ENCODE measurements around the gene HBS1L. TPM values are rescaled to one million over a fixed set of nuclear protein-coding genes. Genes with fewer than 3 reads are reported as not detected.

HBS1L gene
- total RNA-seq, 4 donors from 2014 or later = 23.8 to 116 (median 69.2) TPM

DNA sequence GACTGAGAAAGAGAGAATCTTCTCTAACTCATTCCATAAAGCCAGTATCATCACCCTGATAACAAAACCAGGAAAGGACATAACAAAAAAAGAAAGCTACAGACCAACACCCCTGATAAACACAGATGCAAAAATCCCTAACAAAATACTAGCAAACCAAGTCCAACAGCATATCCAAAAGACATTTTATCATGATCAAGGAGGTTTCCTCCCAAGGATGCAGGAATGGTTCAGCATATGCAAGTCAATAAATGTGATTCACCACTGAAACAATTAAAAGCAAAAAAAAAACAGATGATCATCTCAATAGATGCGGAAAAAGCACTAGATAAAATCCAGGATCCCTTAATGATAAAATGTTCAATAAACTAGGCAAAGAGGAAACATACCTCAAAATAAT is 80.3 kb downstream of the HBS1L start:
- H3K36me3 ChIP-seq = peaks cover 0 to 6% of the 10 kb centered on the region in 2 donors
- no peak for DNase-seq

DNA sequence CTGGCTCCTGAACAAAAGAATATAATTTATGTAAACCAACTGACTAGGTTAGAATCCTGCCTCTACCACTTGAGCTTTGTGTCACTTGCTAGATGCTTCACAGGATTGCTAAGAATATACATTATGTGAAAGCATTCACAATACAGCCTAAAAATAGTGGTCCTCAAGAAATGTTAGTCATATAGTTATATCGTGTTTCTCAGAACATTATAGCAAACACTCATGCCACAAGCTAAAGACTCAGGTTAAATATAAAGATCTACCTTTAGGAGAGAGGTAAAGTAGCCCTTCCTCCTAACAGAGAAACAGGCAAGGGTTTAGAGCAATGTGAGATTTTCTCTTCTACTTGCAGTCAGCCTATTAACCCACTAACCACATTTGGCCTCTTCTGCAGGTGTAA is 86.9 kb downstream of the HBS1L start:
- intact Hi-C loops (cut with DNase I; ENCODE audit: low total_unique reads) = no loop called here
- TF ChIP-seq, protein P1, sequence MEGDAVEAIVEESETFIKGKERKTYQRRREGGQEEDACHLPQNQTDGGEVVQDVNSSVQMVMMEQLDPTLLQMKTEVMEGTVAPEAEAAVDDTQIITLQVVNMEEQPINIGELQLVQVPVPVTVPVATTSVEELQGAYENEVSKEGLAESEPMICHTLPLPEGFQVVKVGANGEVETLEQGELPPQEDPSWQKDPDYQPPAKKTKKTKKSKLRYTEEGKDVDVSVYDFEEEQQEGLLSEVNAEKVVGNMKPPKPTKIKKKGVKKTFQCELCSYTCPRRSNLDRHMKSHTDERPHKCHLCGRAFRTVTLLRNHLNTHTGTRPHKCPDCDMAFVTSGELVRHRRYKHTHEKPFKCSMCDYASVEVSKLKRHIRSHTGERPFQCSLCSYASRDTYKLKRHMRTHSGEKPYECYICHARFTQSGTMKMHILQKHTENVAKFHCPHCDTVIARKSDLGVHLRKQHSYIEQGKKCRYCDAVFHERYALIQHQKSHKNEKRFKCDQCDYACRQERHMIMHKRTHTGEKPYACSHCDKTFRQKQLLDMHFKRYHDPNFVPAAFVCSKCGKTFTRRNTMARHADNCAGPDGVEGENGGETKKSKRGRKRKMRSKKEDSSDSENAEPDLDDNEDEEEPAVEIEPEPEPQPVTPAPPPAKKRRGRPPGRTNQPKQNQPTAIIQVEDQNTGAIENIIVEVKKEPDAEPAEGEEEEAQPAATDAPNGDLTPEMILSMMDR (IDR thresholded peaks at IDR 0.05) = no peak
- TF ChIP-seq POLR2A (IDR thresholded peaks at IDR 0.05) = no peak
- Histone ChIP-seq H3K27me3 (no peaks in the 10 kb centered on the region), H3K9me3 (no peaks in the 10 kb centered on the region), H3K36me3 (no peaks in the 10 kb centered on the region), H3K4me3 (no peak overlapping the region), H3K27ac (no peak overlapping the region), H3K4me1 (no peaks in the 10 kb centered on the region)
- no peak for DNase-seq

More for the DNA sequence above, 80.3 kb downstream of the HBS1L start:
- H3K27me3 ChIP-seq = no peaks in the 10 kb centered on the region
- TF ChIP-seq, protein P1 (IDR thresholded peaks at IDR 0.05) = no peak
- no peak for TF ChIP-seq POLR2A (IDR thresholded peaks at IDR 0.05)
- H3K4me1 ChIP-seq = no peaks in the 10 kb centered on the region
- no peak overlapping the region for H3K27ac ChIP-seq
- no peak overlapping the region for H3K4me3 ChIP-seq
- H3K9me3 ChIP-seq = no peaks in the 10 kb centered on the region
- intact Hi-C loops (cut with DNase I; ENCODE audit: low total_unique reads) = no loop called here

DNA sequence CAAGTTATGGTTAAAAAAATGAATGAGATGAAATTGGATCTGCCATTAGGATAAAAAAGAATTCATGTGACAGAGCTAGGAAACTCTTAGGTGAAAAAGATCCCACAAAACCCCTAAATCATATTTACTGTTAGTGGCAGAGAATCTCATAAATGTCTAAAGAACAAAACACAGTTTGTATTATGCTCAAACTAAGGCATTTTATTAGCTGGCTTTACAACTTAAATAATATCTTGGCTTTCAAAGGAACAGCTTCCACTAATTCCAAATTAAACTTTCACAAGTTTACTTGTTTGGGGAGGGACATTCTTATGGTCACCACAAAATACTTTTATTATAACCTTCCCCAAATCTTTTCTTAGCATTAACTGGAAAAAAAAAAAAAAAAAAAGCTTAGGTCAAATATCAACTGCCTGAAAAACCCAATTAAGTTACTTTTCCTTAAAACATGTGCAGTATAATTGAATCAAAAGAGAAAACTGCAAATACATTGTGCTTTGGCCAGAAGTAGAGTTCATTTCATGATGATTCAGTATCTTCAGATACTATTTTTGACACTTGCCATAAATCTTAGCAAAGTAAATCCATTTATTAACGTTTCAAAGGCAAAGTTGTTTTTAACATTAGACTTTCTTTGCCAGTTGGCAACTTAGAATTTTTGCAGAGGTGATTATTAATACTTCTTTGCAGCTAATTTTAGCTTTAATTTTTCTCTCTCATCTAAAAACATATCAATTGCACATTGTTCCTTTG is 90.0 kb downstream of the HBS1L start:
- H3K36me3 ChIP-seq = no peaks in the 10 kb centered on the region
- no peak for DNase-seq
- no peaks in the 10 kb centered on the region for H3K27me3 ChIP-seq
- no peaks in the 10 kb centered on the region for H3K4me1 ChIP-seq
- H3K27ac ChIP-seq = no peak overlapping the region
- TF ChIP-seq POLR2A (IDR thresholded peaks at IDR 0.05) = no peak
- TF ChIP-seq, protein P1 (IDR thresholded peaks at IDR 0.05) = no peak
- no peak overlapping the region for H3K4me3 ChIP-seq
- intact Hi-C loops (cut with DNase I; ENCODE audit: low total_unique reads) = no loop called here
- H3K9me3 ChIP-seq = no peaks in the 10 kb centered on the region

DNA sequence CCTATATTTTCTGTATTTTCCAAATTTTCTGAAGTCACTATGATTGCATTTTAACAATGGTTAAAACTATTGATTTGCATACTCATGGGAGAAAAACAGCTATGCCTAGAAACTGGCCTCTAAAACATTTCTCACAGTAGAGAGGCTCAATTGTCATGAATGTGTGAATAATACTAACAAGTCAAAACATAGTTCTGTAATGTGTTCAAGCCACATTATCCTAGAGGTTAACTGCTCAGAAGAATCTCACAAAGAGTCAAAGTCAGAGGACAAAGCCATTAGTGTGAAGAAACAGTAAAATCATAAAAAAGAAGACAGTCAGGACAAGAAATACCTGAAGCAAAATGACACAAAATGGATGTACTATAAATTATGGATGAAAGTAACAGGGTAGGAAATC is 92.2 kb downstream of the HBS1L start:
- intact Hi-C loops (cut with DNase I; ENCODE audit: low total_unique reads) = no loop called here
- H3K4me1 ChIP-seq = no peaks in the 10 kb centered on the region
- H3K27ac ChIP-seq = no peak overlapping the region
- no peaks in the 10 kb centered on the region for H3K9me3 ChIP-seq
- H3K27me3 ChIP-seq = no peaks in the 10 kb centered on the region
- TF ChIP-seq POLR2A (IDR thresholded peaks at IDR 0.05) = no peak
- TF ChIP-seq, protein P1 (IDR thresholded peaks at IDR 0.05) = no peak
- no peaks in the 10 kb centered on the region for H3K36me3 ChIP-seq
- H3K4me3 ChIP-seq = no peak overlapping the region
- no peak for DNase-seq

DNA sequence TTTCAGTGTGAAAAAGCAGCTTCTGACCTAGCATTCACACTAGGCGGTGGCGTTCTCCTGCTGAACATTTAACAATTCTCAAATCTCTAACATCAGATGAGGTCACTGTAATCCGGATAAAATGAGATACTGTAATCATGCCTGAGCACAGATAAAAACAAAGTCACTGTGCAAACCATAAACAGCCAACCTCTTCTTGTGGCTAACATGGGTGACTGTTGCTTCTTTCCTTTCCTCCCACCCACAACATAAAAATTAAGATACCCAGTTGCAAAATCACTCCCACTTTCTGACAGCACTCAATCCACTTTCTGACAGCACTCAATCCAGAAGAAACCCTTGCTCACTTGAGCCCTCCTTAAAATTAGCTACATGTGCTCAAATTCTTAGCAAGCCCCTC is 93.3 kb downstream of the HBS1L start:
- no peak for DNase-seq
- TF ChIP-seq, protein P1 (IDR thresholded peaks at IDR 0.05) = no peak
- TF ChIP-seq POLR2A (IDR thresholded peaks at IDR 0.05) = no peak
- H3K4me1 ChIP-seq = no peaks in the 10 kb centered on the region
- intact Hi-C loops (cut with DNase I; ENCODE audit: low total_unique reads) = no loop called here
- H3K36me3 ChIP-seq = no peaks in the 10 kb centered on the region
- no peaks in the 10 kb centered on the region for H3K27me3 ChIP-seq
- no peak overlapping the region for H3K4me3 ChIP-seq
- no peaks in the 10 kb centered on the region for H3K9me3 ChIP-seq
- H3K27ac ChIP-seq = no peak overlapping the region

All from uterus (tissue), 4 donors.